Frontal cortex (tissue), 4 donors: ENCODE measurements around the gene SP100. TPM values are rescaled to one million over a fixed set of nuclear protein-coding genes. Genes with fewer than 3 reads are reported as not detected.
"Not testable (repeated sequence)": the region's sequence is repeated elsewhere in the genome, so short reads cannot be mapped to it uniquely, and the experiment has no call there.

ENCODE experiments used
- DNase-seq, 2 donors: peaks; one replicate each; pipeline ENCODE4 v3.0.0; 2012; ENCODE audit warnings: low spot score in 2 of 2
- FAIRE-seq: peaks from 2 replicates; lab custom pipeline; 2012; peaks lifted over from hg19 to GRCh38; lab: Jason Lieb, UNC
- total RNA-seq: library from RNA; depleted of rRNA; stranded (reverse); fragments of >200 nt; gene quantifications from one replicate; pipeline ENCODE4 v1.2.3, GENCODE V29; 2014
- donor health status: control.
- donor health status: control.
- donor health status: control.

Gene SP100
- total RNA-seq, 1 donor from 2014 or later = 4.1 TPM

DNA sequence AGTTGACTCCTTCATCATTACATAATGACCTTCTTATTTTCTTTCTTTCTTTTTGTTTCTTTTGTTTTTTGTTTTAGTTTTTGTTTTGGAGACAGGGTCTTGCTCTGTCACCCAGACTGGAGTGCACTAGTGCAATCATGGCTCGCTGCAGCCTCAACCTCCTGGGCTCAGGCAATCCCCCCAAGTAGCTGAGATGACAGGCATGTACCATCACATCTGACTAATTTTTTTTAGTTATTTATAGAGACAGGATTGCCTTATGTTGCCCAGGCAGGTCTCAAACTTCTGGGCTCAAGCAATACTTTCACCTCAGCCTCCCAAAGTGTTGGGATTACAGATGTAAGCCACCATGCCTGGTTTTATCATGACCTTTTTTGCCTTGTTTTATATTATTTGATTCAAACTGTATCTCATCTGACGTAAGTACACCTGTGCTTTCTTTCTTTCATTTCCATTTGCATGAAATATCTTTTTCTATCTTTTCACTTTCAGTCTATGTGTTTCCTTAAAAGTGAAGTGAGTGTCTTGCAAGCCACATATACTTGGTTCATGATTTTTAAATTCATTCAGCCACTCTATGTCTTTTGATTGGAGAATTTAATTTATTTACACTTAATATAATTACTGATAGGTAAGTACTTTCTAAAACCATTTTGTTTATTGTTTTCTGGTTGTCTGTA is 39.1 kb downstream of the SP100 start:
- FAIRE-seq = no peak
- no peak for DNase-seq

DNA sequence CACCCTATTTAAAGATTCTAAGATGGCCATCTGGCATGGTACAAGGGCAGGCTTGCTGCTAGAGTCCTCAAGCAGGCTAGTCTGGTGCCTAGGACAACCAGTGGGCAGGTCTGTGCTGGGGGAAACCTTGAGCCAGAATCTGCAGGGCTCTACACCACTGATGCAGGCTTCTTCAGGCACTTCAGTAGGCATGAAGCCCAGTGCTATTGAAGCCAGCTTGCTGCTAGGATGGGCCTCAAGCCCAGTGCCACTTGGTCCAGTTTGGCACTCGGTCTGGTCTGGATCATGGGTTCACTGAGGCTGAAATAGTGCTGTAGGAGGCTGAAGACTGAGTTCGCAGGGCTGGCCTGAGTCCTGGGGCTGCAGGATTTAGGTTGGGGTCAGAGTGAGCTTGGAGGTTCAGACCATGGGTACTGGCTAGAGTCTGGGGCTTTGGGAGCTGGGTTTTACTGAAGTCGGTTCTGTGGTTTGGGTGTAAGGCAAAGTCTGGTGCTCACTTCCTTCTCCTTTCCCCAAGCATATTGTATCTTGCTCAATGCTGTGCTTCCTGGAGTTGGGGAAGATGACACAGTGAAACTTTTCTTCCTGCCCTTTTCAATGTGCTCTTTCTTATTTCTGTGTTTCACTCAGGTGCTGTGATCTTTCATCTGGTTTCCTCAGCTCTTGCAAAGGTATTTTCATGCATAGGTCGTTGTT is 41.2 kb downstream of the SP100 start:
- no peak for DNase-seq
- FAIRE-seq = no peak

DNA sequence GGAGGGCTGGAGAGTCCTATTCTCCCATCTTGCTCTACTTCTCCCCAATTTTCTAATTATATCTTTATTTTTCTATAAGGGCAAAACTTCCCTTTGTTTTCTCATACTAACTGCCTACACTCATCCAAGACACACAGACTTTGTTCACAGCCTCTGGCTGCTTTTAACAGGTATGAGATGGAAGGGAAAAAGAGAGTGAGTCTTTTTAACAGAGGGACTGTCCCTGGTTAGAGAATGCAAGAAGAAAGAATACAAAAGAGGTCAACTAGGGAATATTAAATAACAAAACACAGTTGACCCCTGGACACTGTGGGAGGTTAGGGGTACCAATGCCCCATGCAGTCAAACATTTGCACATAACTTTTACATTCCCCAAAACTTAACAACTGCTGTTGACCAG is 41.8 kb downstream of the SP100 start:
- DNase-seq (no peak), FAIRE-seq (no peak)

DNA sequence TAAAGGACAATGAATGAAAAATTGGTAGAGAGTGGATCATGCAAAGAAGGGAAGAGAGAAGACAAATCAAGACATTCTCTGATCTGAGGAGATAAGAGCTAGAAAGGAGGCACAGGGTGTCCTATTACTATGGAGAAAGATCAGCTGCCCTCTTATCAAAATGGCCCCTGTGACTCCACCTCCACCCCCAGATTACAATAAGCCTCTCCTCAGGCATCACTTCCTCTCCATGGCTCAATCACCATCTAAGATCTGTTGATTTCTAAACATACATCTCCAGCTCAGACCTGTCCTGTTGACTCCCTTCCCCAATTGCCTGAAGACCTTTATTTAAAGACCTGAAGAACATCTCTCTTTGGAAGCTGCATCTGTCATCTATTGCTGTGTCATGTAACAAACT is 43.2 kb downstream of the SP100 start:
- FAIRE-seq = no peak
- no peak for DNase-seq

DNA sequence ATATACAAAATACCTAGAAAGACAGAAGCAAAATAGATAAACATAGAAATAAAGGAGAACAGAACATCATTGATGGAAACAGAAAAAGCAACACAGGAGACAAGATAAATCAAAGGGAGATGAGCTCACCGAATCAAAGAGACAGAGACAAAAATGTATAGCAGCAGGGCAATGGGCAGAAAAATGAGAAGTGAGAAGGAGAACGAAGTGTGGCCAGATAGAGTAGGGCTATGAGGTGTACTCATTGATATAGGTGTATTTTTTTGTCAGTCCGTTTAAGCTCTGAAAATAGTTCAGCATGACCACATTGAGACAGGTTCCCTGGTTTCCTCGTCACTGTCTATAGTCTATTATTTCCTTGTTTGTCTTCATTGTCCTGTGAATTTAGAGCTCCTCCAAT is 55.1 kb downstream of the SP100 start:
- FAIRE-seq (no peak), DNase-seq (no peak)

DNA sequence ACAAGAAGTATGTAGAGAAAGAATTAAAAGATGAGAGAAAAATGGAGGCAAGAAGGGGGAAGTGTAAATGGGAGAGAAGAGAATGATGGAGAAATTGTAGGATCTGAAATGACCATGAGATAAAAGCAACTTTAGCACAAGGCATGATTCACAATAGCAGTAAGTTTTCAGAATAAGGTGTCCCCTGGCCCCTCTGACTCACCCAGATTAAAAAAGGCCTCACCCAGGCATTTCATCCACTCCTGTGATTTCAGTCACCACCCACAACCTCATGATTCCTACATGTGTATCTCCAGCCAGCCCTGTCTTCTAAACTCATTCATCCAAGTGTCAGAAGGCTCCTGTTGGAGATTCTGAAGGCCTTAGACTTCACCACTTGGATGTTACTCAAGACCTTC is 56.6 kb downstream of the SP100 start:
- FAIRE-seq = no peak
- DNase-seq = no peak

DNA sequence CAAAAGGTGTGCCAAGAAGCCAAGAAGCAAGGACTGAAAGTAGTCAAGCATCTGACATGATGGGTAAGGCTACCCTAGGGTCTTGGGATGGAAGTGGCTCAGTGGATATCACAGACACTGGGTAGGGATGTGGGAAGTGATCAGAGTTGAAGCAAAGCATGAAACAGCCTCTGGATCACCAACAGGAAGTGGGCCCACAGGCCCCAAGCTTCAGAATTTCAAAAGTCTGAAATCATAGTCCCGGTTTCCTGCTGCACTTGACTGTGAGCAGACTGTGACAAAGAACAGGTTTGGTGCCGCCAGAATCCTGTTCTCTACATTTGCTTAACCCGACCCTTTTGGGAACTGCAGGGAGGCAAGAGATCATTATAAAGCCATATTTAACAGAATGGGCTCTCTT is 57.4 kb downstream of the SP100 start:
- DNase-seq = no peak
- FAIRE-seq = no peak

DNA sequence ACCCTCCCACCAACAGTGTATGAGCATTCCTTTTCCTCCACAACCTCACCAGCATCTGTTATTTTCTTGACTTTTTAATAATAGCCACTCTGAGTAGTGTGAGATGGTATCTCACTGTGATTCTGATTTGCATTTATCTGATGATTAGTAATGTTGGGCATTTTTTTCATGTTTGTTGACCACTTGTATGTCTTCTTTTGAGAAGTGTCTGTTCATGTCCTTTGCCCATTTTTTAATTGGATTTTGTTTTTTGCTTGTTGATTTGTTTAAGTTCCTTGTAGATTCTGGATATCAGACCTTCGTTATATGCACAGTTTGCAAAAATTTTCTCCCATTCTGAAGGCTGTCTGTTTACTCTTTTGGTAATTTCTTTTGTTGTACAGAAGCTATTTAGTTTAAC is 59.1 kb downstream of the SP100 start:
- no peak for DNase-seq

DNA sequence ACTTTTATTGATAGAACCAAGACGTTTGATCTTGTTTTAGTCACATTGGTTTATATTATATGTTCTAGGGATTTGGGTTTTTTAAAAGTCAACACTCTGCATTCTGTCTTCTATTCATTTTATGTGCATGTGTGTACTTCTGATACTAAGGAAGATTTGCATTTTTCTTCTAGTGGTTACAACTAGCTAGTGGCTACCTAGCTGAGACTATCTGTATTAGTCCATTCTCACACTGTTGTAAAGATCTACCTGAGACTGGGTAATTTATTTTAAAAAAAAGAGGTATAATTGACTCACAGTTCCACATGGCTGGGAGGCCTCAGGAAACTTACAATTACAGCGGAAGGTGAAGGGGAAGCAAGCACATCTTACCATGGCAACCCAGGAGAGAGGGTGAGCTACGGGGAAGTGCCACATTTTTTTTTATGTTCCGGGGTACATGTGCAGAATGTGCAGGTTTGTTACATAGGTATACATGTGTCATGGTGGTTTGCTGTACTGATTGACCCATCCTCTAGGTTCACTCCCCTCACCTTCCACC is 69.9 kb downstream of the SP100 start:
- FAIRE-seq = no peak
- no peak for DNase-seq

More for the DNA sequence above, 59.1 kb downstream of the SP100 start:
- FAIRE-seq = no peak

DNA sequence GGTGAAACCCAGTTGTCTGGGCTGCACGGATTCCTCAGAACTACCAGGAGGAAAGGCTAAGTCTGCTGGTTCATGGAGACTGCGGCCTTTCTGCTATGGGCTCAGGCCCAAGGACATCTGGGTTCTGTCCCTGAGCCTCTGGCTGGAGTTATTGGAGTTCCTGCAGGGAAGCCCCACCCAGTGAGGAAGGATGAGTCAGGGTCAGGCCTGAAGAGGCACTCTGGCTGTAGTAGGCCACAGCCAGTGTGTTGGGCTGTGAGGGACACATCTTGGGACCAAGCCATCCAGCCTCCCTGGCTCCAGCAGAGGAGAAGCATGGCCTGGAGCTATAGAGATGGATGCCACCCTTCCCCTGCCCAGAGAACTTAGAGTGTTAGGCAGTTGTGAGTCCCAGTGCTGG is 75.2 kb downstream of the SP100 start:
- DNase-seq, FAIRE-seq: not testable (repeated sequence)

DNA sequence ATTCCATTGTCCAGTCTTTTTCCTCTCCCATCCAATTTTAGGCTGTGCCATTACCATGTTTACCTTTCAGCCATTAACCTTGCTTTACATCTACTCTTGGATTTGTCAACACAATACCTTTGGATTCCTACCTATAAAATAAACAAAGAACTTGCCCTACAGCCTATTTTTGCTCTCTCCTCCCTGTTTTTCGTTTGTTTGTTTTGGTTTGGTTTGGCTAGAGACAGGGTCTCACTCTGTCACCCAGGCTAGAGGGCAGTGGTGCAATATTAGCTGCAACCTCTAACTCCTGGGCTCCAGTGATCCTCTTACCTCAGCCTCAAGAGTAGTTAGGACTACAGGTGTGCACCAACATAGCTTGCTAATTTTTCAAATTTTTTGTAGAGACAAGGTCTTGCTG is 76.1 kb downstream of the SP100 start:
- DNase-seq (no peak), FAIRE-seq (no peak)

DNA sequence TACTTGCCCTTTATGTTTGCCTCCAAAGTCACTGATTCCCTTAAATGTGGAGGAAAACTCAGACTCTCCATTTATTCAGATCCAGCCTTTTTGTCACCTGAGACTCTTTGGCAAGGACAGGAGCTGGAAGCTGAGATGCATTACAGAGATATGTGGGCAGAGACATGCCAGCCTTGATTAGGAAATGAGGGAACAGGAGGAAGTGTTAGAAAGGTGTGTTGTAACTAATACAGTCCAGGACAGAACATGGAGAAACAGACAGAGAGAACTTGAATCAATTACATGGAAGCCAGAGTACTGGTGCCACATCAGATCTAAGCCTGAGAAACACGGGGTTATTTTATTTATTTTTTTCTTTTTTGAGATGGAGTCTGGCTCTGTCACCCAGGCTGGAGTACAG is 79.0 kb downstream of the SP100 start:
- DNase-seq (no peak), FAIRE-seq (no peak)

DNA sequence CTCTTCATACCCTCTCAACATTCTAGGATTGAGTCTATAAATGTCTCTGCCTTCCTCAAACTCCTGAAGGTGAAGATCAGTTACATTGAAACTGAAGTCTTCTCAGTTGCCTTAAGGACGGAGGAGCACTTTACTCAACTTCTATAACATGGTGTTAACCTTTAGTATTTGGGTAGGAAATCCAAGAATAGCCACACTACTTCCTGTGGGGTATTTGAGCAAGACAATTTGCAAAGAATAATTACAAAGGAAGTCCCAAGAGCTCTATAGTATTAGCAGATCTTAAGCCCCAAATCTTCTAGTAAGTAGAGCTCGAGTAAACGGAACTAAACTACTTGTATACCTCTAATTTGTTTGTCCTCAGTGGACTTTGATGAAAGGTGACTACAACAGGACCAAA is 80.9 kb downstream of the SP100 start:
- FAIRE-seq (no peak), DNase-seq (no peak)

DNA sequence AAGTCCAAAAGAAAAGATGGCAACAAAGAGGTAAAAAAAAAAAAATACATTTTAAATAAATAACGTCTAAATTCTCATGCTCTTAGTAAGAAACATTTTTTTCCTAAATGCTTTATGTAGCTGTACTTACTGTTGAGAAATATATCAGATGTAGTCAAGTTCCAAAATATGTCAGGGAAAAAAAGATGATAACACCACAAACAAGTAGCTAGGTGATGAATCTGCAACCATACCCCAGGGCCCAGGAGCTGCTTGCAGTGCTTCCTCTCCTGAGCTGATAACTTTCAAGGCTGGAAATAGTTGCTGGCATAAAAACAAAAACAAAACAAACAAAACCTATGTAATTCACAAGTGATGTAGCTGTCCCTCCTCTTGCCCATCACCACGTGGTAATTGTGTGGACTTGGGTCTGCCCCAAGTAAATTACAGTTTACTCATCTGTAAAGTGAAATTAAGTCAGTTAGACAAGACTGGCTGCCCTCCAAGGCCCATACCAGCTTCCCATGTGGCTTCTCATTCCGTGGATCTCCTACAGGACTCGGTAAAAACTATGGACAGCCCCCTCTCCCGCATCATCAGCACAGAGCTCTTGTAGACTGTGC is 82.6 kb downstream of the SP100 start:
- DNase-seq = no peak
- FAIRE-seq = no peak

DNA sequence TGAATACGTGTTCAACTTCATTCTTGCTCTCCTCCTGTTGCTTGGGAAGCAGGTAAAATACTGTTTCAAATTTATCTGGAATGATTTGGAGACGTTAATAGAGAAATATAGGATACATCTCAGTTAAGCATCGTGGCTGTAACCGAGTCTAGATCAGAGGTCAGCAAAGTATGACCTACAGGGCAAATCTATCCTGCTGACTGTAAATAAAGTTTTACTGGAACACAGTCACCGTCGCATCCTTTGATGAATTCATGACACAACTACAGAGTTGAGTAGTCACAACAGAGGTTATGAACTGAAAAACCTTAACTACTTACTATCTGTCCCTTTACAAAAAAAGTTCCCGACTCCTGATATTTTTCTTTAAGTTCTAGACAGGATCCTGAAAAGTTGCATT is 86.6 kb downstream of the SP100 start:
- DNase-seq = no peak
- no peak for FAIRE-seq

DNA sequence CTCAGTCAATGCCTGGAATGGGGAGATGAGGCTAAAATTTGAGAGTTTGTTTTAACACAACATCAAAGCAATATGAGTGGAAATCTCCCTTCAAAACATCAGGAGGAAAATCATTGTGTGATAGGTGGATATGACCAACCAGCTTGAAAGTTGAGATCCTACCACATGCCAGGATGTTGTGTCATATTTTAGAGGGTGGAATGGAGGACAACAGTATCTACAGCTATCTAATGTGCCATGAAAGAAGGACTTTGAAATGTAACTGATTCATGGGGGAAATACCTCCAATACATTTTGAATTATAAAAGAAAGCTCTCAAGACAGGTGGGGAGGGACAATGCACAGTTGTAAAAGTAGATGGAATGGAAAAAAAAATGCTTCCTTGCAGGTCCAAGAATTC is 87.8 kb downstream of the SP100 start:
- no peak for FAIRE-seq
- DNase-seq = no peak

DNA sequence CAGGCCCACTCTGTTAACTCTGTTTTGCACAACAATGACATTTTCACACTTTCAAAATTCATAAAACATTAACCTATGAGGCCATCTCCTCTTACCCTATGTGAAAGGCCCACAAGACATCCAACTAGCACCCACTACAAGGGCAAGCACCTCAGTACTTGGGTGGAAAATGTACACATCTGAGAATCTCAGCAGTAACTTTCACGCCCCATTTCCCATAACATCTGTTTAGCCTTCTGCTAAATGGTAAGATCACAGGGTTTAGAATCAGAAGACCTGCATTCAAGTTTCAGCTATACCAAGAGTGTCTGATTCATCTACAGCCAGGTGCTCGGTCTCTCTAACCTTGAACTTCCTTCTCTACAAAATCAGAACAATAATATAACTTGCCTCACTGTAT is 89.2 kb downstream of the SP100 start:
- DNase-seq = no peak
- no peak for FAIRE-seq

DNA sequence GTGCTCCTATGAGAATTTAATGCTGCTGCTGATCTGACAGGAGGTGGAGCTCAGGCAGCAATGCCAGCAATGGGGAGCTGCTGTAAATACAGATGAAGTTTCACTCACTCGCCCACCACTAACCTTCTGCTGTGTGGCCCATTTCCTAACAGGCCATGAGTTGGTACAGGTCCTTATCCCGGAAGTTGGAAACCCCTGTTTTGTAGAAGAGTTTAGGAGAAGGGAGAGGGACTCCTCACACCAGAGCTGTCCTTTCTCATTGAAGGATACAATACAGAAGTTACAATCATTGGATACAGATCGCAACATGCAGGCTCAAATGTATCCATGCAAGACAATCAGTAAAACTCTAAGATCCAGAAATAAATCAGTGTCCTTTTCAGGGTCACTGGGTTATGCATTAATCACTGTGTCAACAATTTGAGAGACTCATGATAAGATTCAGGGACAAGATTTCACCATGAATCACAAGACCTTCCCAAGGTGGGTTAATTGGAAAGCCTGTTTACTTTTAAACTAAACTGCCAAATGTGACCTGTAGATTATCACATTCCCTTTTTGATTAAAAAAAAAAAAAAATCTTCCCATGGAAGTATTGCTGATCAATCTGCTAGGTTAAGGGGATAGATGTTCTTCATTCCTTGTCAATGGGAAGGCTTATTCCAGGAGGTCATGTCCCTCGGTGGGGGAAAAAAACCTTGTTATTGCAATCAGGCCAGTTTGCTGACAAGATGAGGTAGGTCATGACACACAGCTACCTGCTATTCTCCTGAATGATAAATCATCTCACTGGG is 97.2 kb downstream of the SP100 start:
- FAIRE-seq (no peak), DNase-seq (no peak)

DNA sequence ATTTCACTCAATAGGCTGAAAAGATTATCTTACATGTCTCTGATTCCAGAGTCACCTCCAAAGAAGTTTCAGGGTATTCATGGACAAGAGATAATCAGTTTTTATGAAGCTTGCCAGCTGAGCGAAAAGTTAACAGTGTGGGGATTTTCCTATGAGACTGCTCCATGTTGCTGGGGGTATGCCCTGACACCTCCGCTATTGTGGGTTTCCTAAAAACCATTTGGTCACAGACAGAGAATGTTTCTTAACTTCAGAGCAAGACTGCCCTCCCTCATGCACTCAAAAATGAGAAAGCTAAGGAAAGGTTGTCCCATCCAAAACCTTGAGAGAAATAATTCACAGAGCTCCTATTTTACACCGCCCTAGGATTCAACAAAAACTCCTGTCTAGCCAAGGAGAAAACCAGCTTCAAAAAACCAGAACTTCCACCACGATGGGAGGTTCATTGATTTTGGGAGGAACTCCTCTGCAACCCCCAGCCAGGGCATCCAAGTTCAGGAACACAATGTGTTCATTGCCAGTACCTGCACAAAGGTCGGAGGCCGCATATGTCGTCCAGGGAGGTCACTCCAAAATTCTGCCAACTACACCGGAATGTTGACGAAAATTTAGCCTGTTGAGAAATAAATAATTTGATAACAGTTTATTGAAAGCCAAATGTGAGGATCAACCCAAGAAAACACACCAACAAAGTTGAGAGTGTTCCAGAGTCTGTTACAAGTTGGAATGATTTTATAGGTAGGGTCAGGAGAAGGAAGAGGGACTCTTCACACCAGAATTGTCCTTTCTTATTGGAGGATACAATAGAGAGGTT is 104.3 kb downstream of the SP100 start:
- no peak for DNase-seq
- no peak for FAIRE-seq

DNA sequence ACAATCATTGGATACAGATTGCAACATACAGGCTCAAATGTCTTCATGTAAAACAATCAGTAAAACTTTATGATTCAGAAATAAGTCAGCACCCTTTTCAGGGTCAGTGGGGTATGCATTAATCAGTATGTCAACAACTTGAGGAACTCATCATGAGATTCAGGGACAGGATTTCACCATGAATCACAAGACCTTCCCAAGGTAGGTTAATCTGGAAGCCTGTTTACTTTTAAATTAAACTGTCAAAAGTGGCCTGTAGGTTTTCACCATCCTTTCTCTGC is 104.8 kb downstream of the SP100 start:
- DNase-seq (no peak), FAIRE-seq (no peak)
